ENCODE results near the gene F13B.
"Not testable (repeated sequence)": the region's sequence is repeated elsewhere in the genome, so short reads cannot be mapped to it uniquely, and the experiment has no call there.

Gene F13B

DNA sequence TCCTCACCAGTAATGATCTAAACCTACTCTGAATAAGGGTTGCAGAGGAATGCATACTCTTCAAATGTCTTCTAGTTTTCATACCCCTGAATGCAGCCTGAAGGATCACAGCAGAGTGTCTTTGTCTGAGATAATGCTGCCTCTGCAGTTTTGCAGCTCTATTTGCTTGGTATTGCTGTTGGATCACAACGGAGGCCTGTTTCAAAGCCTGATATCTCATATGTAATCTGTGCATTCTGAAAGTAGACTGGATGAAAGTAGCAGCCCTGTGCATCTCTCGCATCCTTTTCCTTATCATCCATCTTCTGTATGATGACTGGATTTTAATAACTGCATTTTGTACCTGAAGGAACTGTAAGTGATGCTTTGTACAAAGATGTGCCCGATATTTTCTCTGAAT, 34.9 kb upstream of the F13B start:
- Histone ChIP-seq H2AFZ (ENCODE audit: low read depth) (no peak overlapping the region), H3K36me3 (ENCODE audit: insufficient read depth) (peaks cover 6% of the 10 kb centered on the region), H3K4me1 (ENCODE audit: low read depth, poor library complexity, severe bottlenecking) (no peaks in the 10 kb centered on the region), H4K20me1 (ENCODE audit: insufficient read depth) (no peaks in the 10 kb centered on the region), H3K9ac (no peak overlapping the region), H3K27me3 (ENCODE audit: insufficient read depth, low read depth) (no peaks in the 10 kb centered on the region), H3K27ac (no peak overlapping the region), H3K79me2 (ENCODE audit: insufficient read depth, low read depth) (no peaks in the 10 kb centered on the region), H3K4me3 (IDR thresholded peaks at IDR 0.05; ENCODE audit: insufficient read depth, low read depth, low read length) (no peak overlapping the region), H3K4me2 (no peak overlapping the region)
- no peak for TF ChIP-seq CTCF (conservative IDR thresholded peaks at IDR 0.05; ENCODE audit: low read depth, low read length)

GRCh38 chr1:197100677-197101076, 33.6 kb upstream of the F13B start:
- Histone ChIP-seq H2AFZ (ENCODE audit: low read depth) (no peak overlapping the region), H3K79me2 (ENCODE audit: insufficient read depth, low read depth) (no peaks in the 10 kb centered on the region), H3K27ac (no peak overlapping the region), H3K4me2 (no peak overlapping the region), H3K36me3 (ENCODE audit: insufficient read depth) (0 out of 2 replicates have a peak, but pooled peaks cover 4% of the 10 kb centered on the region), H3K27me3 (ENCODE audit: insufficient read depth, low read depth) (no peaks in the 10 kb centered on the region), H3K9ac (no peak overlapping the region), H3K4me1 (ENCODE audit: low read depth, poor library complexity, severe bottlenecking) (no peaks in the 10 kb centered on the region), H4K20me1 (ENCODE audit: insufficient read depth) (no peaks in the 10 kb centered on the region), H3K4me3 (IDR thresholded peaks at IDR 0.05; ENCODE audit: insufficient read depth, low read depth, low read length) (no peak overlapping the region)
- TF ChIP-seq CTCF (conservative IDR thresholded peaks at IDR 0.05; ENCODE audit: low read depth, low read length), result no peak

GRCh38 chr1:197099444-197099843, 32.4 kb upstream of the F13B start:
- Histone ChIP-seq H3K4me1 (ENCODE audit: low read depth, poor library complexity, severe bottlenecking) (no peaks in the 10 kb centered on the region), H3K79me2 (ENCODE audit: insufficient read depth, low read depth) (no peaks in the 10 kb centered on the region), H2AFZ (ENCODE audit: low read depth) (no peak overlapping the region), H3K4me3 (IDR thresholded peaks at IDR 0.05; ENCODE audit: insufficient read depth, low read depth, low read length) (no peak overlapping the region), H4K20me1 (ENCODE audit: insufficient read depth) (no peaks in the 10 kb centered on the region), H3K4me2 (no peak overlapping the region), H3K27ac (no peak overlapping the region), H3K9ac (no peak overlapping the region), H3K27me3 (ENCODE audit: insufficient read depth, low read depth) (no peaks in the 10 kb centered on the region), H3K36me3 (ENCODE audit: insufficient read depth) (0 out of 2 replicates have a peak, but pooled peaks cover 4% of the 10 kb centered on the region)
- no peak for TF ChIP-seq CTCF (conservative IDR thresholded peaks at IDR 0.05; ENCODE audit: low read depth, low read length)

DNA sequence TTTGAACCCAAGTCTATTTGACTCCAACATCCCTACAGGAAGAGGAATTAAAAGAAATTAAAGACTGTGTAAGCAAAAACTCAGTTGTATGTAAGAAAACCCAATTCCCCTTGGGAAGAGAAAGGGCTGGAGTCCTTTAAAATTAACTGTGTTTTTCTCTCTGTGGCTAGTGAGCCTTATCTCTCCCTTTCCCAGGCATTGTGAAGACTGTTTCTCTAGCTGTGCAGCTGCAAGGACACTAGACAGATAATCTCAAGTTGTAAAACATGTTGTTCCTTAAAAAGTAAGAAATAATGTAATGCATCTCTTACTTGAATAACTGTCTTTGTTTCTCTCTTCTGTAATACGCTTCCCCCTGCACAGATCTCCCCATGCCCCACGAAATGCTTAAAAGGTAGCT, 29.9 kb upstream of the F13B start:
- H3K4me3 ChIP-seq (IDR thresholded peaks at IDR 0.05; ENCODE audit: insufficient read depth, low read depth, low read length); H4K20me1 ChIP-seq (ENCODE audit: insufficient read depth); H3K4me1 ChIP-seq (ENCODE audit: low read depth, poor library complexity, severe bottlenecking); H3K27ac ChIP-seq; H2AFZ ChIP-seq (ENCODE audit: low read depth); H3K9ac ChIP-seq; H3K36me3 ChIP-seq (ENCODE audit: insufficient read depth); H3K27me3 ChIP-seq (ENCODE audit: insufficient read depth, low read depth); H3K79me2 ChIP-seq (ENCODE audit: insufficient read depth, low read depth); H3K4me2 ChIP-seq: not testable (repeated sequence)

GRCh38 chr1:197096137-197096536, 29.1 kb upstream of the F13B start:
- no peak for TF ChIP-seq CTCF (conservative IDR thresholded peaks at IDR 0.05; ENCODE audit: low read depth, low read length)
- Histone ChIP-seq H3K27me3 (ENCODE audit: insufficient read depth, low read depth) (no peaks in the 10 kb centered on the region), H3K27ac (no peak overlapping the region), H4K20me1 (ENCODE audit: insufficient read depth) (no peaks in the 10 kb centered on the region), H3K4me1 (ENCODE audit: low read depth, poor library complexity, severe bottlenecking) (no peaks in the 10 kb centered on the region), H3K36me3 (ENCODE audit: insufficient read depth) (0 out of 2 replicates have a peak, but pooled peaks cover 3% of the 10 kb centered on the region), H2AFZ (ENCODE audit: low read depth) (no peak overlapping the region), H3K4me2 (no peak overlapping the region), H3K9ac (no peak overlapping the region), H3K4me3 (IDR thresholded peaks at IDR 0.05; ENCODE audit: insufficient read depth, low read depth, low read length) (no peak overlapping the region), H3K79me2 (ENCODE audit: insufficient read depth, low read depth) (no peaks in the 10 kb centered on the region)
